ENCODE data around the gene EPHB3.
A peak's percentile ranks its signal among the peaks of the same experiment; 100 is the strongest.

Gene EPHB3

GRCh38 chr3:184561061-184561912 is at the start of gene EPHB3:
EPHB3 (plus strand) TSS chr3:184561785; CDS start chr3:184562236, 451 bp downstream.
- DNase-seq (ENCODE audit: low spot score) = peak; percentile 95

GRCh38 chr3:184512621-184513020 is 49.0 kb upstream of the EPHB3 start:
- DNase-seq (ENCODE audit: low spot score) = no peak

GRCh38 chr3:184513276-184514170 is 48.1 kb upstream of the EPHB3 start:
- DNase-seq (ENCODE audit: low spot score) = peak; percentile 68

GRCh38 chr3:184514171-184514490 is 47.5 kb upstream of the EPHB3 start:
- DNase-seq (ENCODE audit: low spot score) = no peak

GRCh38 chr3:184523825-184524615 is 37.6 kb upstream of the EPHB3 start:
- peak; percentile 78 for DNase-seq (ENCODE audit: low spot score)

- no peak for DNase-seq (ENCODE audit: low spot score)
These were observed 36.6 kb upstream of the EPHB3 start for GRCh38 chr3:184524981-184525336.

GRCh38 chr3:184525337-184526087 is 36.1 kb upstream of the EPHB3 start:
- no peak for DNase-seq (ENCODE audit: low spot score)

- DNase-seq (ENCODE audit: low spot score) = no peak
These were observed 35.5 kb upstream of the EPHB3 start for GRCh38 chr3:184526088-184526433.

GRCh38 chr3:184531626-184532280 is 29.8 kb upstream of the EPHB3 start:
- no peak for DNase-seq (ENCODE audit: low spot score)

GRCh38 chr3:184532940-184533732 is 28.4 kb upstream of the EPHB3 start:
- DNase-seq (ENCODE audit: low spot score) = no peak

GRCh38 chr3:184537885-184538665 is 23.5 kb upstream of the EPHB3 start:
- DNase-seq (ENCODE audit: low spot score) = no peak

- DNase-seq (ENCODE audit: low spot score) = no peak
These were observed 22.7 kb upstream of the EPHB3 start for GRCh38 chr3:184538666-184539431.

GRCh38 chr3:184539801-184540435 is 21.7 kb upstream of the EPHB3 start:
- no peak for DNase-seq (ENCODE audit: low spot score)

GRCh38 chr3:184540777-184541681 is 20.6 kb upstream of the EPHB3 start:
- no peak for DNase-seq (ENCODE audit: low spot score)

- DNase-seq (ENCODE audit: low spot score) = no peak
These were observed 19.6 kb upstream of the EPHB3 start for GRCh38 chr3:184541886-184542562.

- DNase-seq (ENCODE audit: low spot score) = no peak
These were observed 19.0 kb upstream of the EPHB3 start for GRCh38 chr3:184542577-184542976.

- no peak for DNase-seq (ENCODE audit: low spot score)
These were observed 18.3 kb upstream of the EPHB3 start for GRCh38 chr3:184543256-184543655.

All from RKO (cell line).